Mucosa of descending colon (tissue), 3 donors: ENCODE data around the gene CASP2. TPM values are rescaled to one million over a fixed set of nuclear protein-coding genes. Genes with fewer than 3 reads are reported as not detected.
A peak's percentile ranks its signal among the peaks of the same experiment; 100 is the strongest.
"Not testable (repeated sequence)": the region's sequence is repeated elsewhere in the genome, so short reads cannot be mapped to it uniquely, and the experiment has no call there.

Experiments
- ATAC-seq: fragments of 200-7000 bp; cut with Tn5 transposase; one replicate; pipeline ENCODE4 v1.9.1; 2020; ENCODE audit warnings: mild to moderate bottlenecking, moderate library complexity
- DNase-seq, 3 donors: peaks; one replicate each; pipeline ENCODE4 v3.0.0-alpha.2; 2020
- H3K36me3 ChIP-seq: fragments of 200-600 bp; one replicate; pipeline ENCODE4 v1.8.0; 2021; ENCODE audit warnings: low read depth, mild to moderate bottlenecking
- H3K4me1 ChIP-seq: fragments of 200-600 bp; one replicate; pipeline ENCODE4 v1.8.0; 2021; ENCODE audit warnings: low read depth, mild to moderate bottlenecking
- H3K4me3 ChIP-seq: fragments of 200-600 bp; one replicate; pipeline ENCODE4 v1.8.0; 2021; ENCODE audit warnings: mild to moderate bottlenecking
- H3K9me3 ChIP-seq: fragments of 200-600 bp; one replicate; pipeline ENCODE4 v1.8.0; 2021; ENCODE audit warnings: mild to moderate bottlenecking
- CTCF ChIP-seq: fragments of 200-600 bp; IDR thresholded peaks from one replicate; pipeline ENCODE4 v1.8.0; 2022; ENCODE audit warnings: antibody characterized with exemption, mild to moderate bottlenecking
- intact Hi-C, 2 donors: fragments of 100-400 bp; cut with DNase I in 1 of 2; cut with micrococcal nuclease in 1 of 2; formaldehyde crosslinking; loops; one replicate each; pipeline versions ENCODE4 v1.11.0 to v1.11.1; 2022; cut with DNase I, micrococcal nuclease
- total RNA-seq, 3 donors: library from RNA; stranded (reverse); fragmentation: NEBNext Ultra II Directional in 2 of 3; extraction: Animal tissue kit (Norgen Biotek cat#: 25700) in 2 of 3; gene quantifications; one replicate each; pipeline versions ENCODE4 v1.2.1 to v1.2.4, GENCODE V29; 2021 to 2023
- donor health status: DM: no; HTN: no; CAD: no; lungs with moderate emphysema.
- donor health status: DM: no; HTN: no; CAD: no.
- donor health status: DM: no; HTN: yes; CAD: no.

Gene CASP2
- total RNA-seq, 3 donors from 2014 or later: 26.1 to 39.5 (median 33.4) TPM

- ATAC-seq: no peak
- H3K4me1 ChIP-seq: peaks cover 41% of the 10 kb centered on the region
- no peak for TF ChIP-seq CTCF
- peak overlapping the region; percentile 82 for H3K4me3 ChIP-seq
- H3K36me3 ChIP-seq: no peaks in the 10 kb centered on the region
- intact Hi-C loops: no loop called here
- no peak for DNase-seq
- H3K9me3 ChIP-seq: no peaks in the 10 kb centered on the region
Observed at GRCh38 chr7:143288836-143289235, 685 bp downstream of the CASP2 start.

GRCh38 chr7:143289421-143289820 is 1.3 kb downstream of the CASP2 start:
- intact Hi-C loops: no loop called here
- no peak overlapping the region for H3K4me3 ChIP-seq
- no peaks in the 10 kb centered on the region for H3K36me3 ChIP-seq
- TF ChIP-seq CTCF: no peak
- DNase-seq (no peak), ATAC-seq (no peak)
- H3K4me1 ChIP-seq: peaks cover 35% of the 10 kb centered on the region
- no peaks in the 10 kb centered on the region for H3K9me3 ChIP-seq

GRCh38 chr7:143289888-143290287 is 1.7 kb downstream of the CASP2 start:
- peaks cover 35% of the 10 kb centered on the region for H3K4me1 ChIP-seq
- not testable (repeated sequence) for H3K4me3 ChIP-seq, DNase-seq

GRCh38 chr7:143290293-143290692 is 2.1 kb downstream of the CASP2 start:
- no peak for DNase-seq
- Histone ChIP-seq H3K36me3 (no peaks in the 10 kb centered on the region), H3K4me1 (peaks cover 35% of the 10 kb centered on the region), H3K4me3 (no peak overlapping the region), H3K9me3 (no peaks in the 10 kb centered on the region)
- ATAC-seq: no peak
- intact Hi-C loops: loop anchor here in 1 of 2 donors (10.0 kb wide), 1 partner anchor 45 kb away; no protein-coding TSS in a partner anchor
- TF ChIP-seq CTCF: no peak

More at GRCh38 chr7:143289888-143290287, 1.7 kb downstream of the CASP2 start:
- intact Hi-C loops: loop anchor here in 1 of 2 donors (10.0 kb wide), 1 partner anchor 45 kb away; no protein-coding TSS in a partner anchor
- not testable (repeated sequence) for H3K36me3 ChIP-seq, H3K9me3 ChIP-seq, ATAC-seq

GRCh38 chr7:143292876-143293275 is 4.7 kb downstream of the CASP2 start:
- H3K4me1 ChIP-seq: peaks cover 22% of the 10 kb centered on the region
- ATAC-seq: no peak
- no peaks in the 10 kb centered on the region for H3K36me3 ChIP-seq
- intact Hi-C loops: loop anchor here in 1 of 2 donors (10.0 kb wide), 1 partner anchor 48 kb away; no protein-coding TSS in a partner anchor
- no peaks in the 10 kb centered on the region for H3K9me3 ChIP-seq
- no peak for DNase-seq
- no peak for TF ChIP-seq CTCF
- H3K4me3 ChIP-seq: no peak overlapping the region

- TF ChIP-seq CTCF: no peak
- H3K4me3 ChIP-seq: no peak overlapping the region
- ATAC-seq (peak; percentile 36), DNase-seq (no peak)
- H3K9me3 ChIP-seq: no peaks in the 10 kb centered on the region
- intact Hi-C loops: loop anchor here in 1 of 2 donors (10.0 kb wide), 1 partner anchor 51 kb away; no protein-coding TSS in a partner anchor
- H3K36me3 ChIP-seq: no peaks in the 10 kb centered on the region
- peaks cover 3% of the 10 kb centered on the region for H3K4me1 ChIP-seq
Observed at GRCh38 chr7:143295870-143296269, 7.7 kb downstream of the CASP2 start.
